Mesothelial cell of epicardium (in vitro differentiated cells): ENCODE measurements around the gene UBE2F. TPM values are rescaled to one million over a fixed set of nuclear protein-coding genes. Genes with fewer than 3 reads are reported as not detected.

Experiments used
- DNase-seq, 2 experiments: peaks; one replicate each; pipeline ENCODE4 v3.0.0; 2021; ENCODE audit warnings: low spot score in 2 of 2; ENCODE audit not compliant: unreplicated experiment in 2 of 2
- H3K27ac Mint-ChIP-seq: 2 replicates; pipeline ENCODE4 v1.8.0; 2021; ENCODE audit warnings: mixed read lengths
- H3K27me3 Mint-ChIP-seq: 2 replicates; pipeline ENCODE4 v1.8.0; 2021; ENCODE audit warnings: low read depth, mixed read lengths
- H3K36me3 Mint-ChIP-seq: 2 replicates; pipeline ENCODE4 v1.8.0; 2021; ENCODE audit warnings: mixed read lengths
- H3K4me1 Mint-ChIP-seq: 2 replicates; pipeline ENCODE4 v1.8.0; 2021; ENCODE audit warnings: mixed read lengths
- H3K4me3 Mint-ChIP-seq: 2 replicates; pipeline ENCODE4 v1.8.0; 2021; ENCODE audit warnings: mild to moderate bottlenecking, moderate library complexity, mixed read lengths
- H3K9me3 Mint-ChIP-seq: 2 replicates; pipeline ENCODE4 v1.8.0; 2021; ENCODE audit warnings: mixed read lengths
- total RNA-seq: library from RNA; stranded (reverse); gene quantifications from 3 replicates; pipeline ENCODE4 v1.2.1, GENCODE V29; 2021
- TF ChIP-seq, protein P1 (sequence below): fragments of 200-600 bp; sonication (generic); IDR thresholded peaks from one replicate; pipeline ENCODE4 v1.5.0; 2021; ENCODE audit warnings: antibody characterized with exemption; ENCODE audit not compliant: unreplicated experiment

Gene UBE2F
- total RNA-seq, 1 donor from 2014 or later: 33.4 TPM

DNA sequence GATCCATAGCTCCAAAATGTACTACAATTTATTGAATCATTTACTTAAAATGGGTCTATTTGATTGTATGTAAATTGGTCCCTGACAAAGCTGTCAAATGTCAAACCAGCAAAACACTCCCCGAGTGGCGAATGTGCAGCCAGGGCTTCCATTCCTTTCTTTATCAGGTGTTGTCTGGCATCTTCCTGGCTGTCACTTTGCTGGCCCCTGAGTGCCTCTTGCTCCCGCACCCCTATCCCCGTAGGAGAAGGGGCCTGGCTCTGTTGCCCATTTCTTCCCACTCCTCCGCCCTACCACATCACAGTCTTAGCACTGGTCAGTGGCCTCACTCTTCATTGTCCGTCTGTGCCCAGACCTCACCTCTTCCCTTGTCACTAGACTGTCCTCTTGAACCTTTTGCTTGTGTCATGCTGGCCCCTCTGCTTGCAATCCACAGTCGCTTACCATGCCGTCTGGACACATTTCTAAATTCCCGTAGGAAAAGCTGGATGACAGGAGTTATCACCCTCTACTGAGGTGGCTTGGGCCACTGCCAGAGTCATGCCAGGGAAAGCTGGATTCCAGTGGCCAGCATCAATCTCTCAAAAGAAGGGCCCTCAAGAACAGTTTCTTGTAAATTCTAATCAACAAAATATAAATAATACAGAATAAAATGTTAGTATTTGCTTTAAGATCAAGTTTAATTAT lies 15.4 kb downstream of the UBE2F start:
- H3K27ac Mint-ChIP-seq: no peak overlapping the region
- H3K27me3 Mint-ChIP-seq: no peaks in the 10 kb centered on the region
- peaks cover 6% of the 10 kb centered on the region for H3K4me1 Mint-ChIP-seq
- H3K36me3 Mint-ChIP-seq: peaks cover 18% of the 10 kb centered on the region
- no peak for DNase-seq
- TF ChIP-seq, protein P1, sequence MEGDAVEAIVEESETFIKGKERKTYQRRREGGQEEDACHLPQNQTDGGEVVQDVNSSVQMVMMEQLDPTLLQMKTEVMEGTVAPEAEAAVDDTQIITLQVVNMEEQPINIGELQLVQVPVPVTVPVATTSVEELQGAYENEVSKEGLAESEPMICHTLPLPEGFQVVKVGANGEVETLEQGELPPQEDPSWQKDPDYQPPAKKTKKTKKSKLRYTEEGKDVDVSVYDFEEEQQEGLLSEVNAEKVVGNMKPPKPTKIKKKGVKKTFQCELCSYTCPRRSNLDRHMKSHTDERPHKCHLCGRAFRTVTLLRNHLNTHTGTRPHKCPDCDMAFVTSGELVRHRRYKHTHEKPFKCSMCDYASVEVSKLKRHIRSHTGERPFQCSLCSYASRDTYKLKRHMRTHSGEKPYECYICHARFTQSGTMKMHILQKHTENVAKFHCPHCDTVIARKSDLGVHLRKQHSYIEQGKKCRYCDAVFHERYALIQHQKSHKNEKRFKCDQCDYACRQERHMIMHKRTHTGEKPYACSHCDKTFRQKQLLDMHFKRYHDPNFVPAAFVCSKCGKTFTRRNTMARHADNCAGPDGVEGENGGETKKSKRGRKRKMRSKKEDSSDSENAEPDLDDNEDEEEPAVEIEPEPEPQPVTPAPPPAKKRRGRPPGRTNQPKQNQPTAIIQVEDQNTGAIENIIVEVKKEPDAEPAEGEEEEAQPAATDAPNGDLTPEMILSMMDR: no peak
- peaks cover 17% of the 10 kb centered on the region for H3K9me3 Mint-ChIP-seq
- no peak overlapping the region for H3K4me3 Mint-ChIP-seq

DNA sequence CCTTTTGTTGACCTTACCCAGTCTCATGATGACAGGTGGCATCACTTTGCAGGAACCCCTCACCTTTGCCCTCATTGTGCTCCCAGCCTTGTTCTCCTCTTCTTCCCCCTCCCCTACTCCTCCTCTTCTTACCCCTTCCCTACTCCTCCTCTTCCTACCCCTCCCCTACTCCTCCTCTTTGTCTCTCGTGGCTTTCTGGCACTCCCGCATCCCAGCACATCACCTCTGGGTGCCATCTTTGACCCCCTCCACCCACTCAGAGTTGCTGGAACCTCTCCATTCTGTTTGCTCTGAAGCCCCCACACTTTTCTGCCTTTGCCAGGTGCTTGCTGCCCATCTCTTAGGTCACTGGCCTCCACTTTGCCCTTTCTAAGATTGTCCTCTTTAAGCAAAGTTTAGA lies 17.1 kb downstream of the UBE2F start:
- H3K36me3 Mint-ChIP-seq: peaks cover 25% of the 10 kb centered on the region
- no peaks in the 10 kb centered on the region for H3K4me1 Mint-ChIP-seq
- no peak overlapping the region for H3K4me3 Mint-ChIP-seq
- DNase-seq: no peak
- TF ChIP-seq, protein P1: no peak
- H3K27ac Mint-ChIP-seq: no peak overlapping the region
- H3K27me3 Mint-ChIP-seq: no peaks in the 10 kb centered on the region
- H3K9me3 Mint-ChIP-seq: peaks cover 20% of the 10 kb centered on the region

DNA sequence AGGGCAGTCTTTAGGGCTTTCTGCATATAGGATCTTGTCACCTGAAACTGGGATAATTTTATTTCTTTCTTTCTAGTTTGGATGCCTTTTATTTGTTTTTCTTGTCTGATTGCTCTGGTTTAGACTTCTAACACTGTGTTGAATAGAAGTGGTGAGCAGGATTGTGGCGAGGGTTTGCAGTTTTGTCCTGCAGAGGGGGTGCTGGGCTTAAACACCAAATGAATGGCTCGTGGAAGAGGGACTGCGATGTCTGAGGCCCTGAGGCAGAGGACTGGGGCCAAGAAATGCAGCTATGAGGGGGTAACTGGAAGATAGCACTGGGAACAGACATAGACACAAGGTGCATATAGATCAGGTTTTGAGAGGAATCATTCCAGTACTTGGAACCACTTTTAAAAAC lies 20.5 kb downstream of the UBE2F start:
- Mint-ChIP-seq H3K4me3 (no peak overlapping the region), H3K27ac (no peak overlapping the region), H3K9me3 (peaks cover 20% of the 10 kb centered on the region), H3K27me3 (no peaks in the 10 kb centered on the region), H3K36me3 (peaks cover 32% of the 10 kb centered on the region), H3K4me1 (no peaks in the 10 kb centered on the region)
- TF ChIP-seq, protein P1: no peak
- DNase-seq: no peak

DNA sequence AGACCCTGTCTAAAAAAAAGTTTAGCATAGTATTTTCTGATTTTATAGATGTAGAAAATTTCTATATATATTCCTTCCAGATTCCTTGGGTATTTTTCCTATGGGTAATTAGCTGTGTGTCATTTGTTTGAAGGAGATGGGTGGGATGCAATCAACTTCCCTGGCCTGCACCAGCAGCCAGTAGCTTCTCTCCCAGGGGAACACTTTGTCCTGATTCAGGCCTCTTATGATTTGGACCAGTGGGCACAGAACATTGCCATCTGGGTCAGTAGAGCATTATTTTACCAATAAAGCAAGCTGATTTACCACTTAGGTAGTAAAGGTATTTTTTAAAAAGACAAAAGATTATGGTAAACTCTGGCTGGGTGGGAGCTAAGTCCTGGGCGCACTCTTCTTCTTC lies 26.9 kb downstream of the UBE2F start:
- DNase-seq: no peak
- Mint-ChIP-seq H3K27ac (no peak overlapping the region), H3K36me3 (peaks cover 28% of the 10 kb centered on the region), H3K9me3 (peaks cover 2% of the 10 kb centered on the region), H3K27me3 (no peaks in the 10 kb centered on the region), H3K4me3 (no peak overlapping the region), H3K4me1 (no peaks in the 10 kb centered on the region)
- TF ChIP-seq, protein P1: no peak

DNA sequence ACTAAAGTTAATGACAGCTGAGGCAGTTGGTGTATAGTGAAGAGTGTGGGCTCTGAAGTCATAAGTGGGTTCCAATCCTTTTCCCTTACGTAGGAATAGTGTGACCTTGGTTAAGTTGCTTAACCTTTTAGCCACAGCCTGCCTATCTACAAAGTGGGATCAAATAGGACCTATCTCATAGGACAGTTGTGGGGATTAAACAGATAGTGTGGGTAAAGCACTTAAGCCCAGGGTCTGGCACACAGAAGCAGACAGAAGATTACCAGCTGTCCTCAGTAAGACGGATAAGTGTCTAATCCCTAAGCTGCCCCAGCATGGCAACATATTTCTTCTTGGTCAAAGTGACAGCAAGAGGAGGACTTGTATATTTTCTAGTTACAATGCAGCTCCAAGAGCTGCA lies 28.2 kb downstream of the UBE2F start:
- no peaks in the 10 kb centered on the region for H3K4me1 Mint-ChIP-seq
- no peak overlapping the region for H3K27ac Mint-ChIP-seq
- H3K27me3 Mint-ChIP-seq: no peaks in the 10 kb centered on the region
- no peak overlapping the region for H3K4me3 Mint-ChIP-seq
- peaks cover 8% of the 10 kb centered on the region for H3K9me3 Mint-ChIP-seq
- TF ChIP-seq, protein P1: no peak
- peaks cover 33% of the 10 kb centered on the region for H3K36me3 Mint-ChIP-seq
- DNase-seq: no peak
